ENCODE measurements around the gene FXYD3. TPM values are rescaled to one million over a fixed set of nuclear protein-coding genes. Genes with fewer than 3 reads are reported as not detected.

Gene FXYD3
- total and polyA plus RNA-seq, 2 of the 13 experiments (the other 11 are each of a cell fraction or from before 2014, with no cell fraction given): 4.9 TPM; not detected in 1

GRCh38 chr19:35135389-35135909 lies 19.8 kb downstream of the FXYD3 start (continued):
- no peak for TF ChIP-seq PAWR (CRISPR knock-in tag; IDR thresholded peaks at IDR 0.05; ENCODE audit: borderline replicate concordance)
- TF ChIP-seq ETV6 (CRISPR knock-in tag; conservative IDR thresholded peaks at IDR 0.05): no peak
- TF ChIP-seq SP2 (CRISPR knock-in tag; IDR thresholded peaks at IDR 0.05): no peak
- 0 out of 2 replicates have a peak, but pooled peaks have one; percentile 35 for TF ChIP-seq REL (CRISPR knock-in tag; conservative IDR thresholded peaks at IDR 0.05)
- peak; percentile 78; the same call in 1 of the 2 replicates for TF ChIP-seq MED1 (CRISPR knock-in tag; IDR thresholded peaks at IDR 0.05)
- no peak for TF ChIP-seq ZNF432 (CRISPR knock-in tag; IDR thresholded peaks at IDR 0.05; ENCODE audit: borderline replicate concordance)
- no peak for TF ChIP-seq ONECUT2 (CRISPR knock-in tag; IDR thresholded peaks at IDR 0.05)
- TF ChIP-seq, protein P1, sequence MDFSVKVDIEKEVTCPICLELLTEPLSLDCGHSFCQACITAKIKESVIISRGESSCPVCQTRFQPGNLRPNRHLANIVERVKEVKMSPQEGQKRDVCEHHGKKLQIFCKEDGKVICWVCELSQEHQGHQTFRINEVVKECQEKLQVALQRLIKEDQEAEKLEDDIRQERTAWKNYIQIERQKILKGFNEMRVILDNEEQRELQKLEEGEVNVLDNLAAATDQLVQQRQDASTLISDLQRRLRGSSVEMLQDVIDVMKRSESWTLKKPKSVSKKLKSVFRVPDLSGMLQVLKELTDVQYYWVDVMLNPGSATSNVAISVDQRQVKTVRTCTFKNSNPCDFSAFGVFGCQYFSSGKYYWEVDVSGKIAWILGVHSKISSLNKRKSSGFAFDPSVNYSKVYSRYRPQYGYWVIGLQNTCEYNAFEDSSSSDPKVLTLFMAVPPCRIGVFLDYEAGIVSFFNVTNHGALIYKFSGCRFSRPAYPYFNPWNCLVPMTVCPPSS (IDR thresholded peaks at IDR 0.05): no peak
- no peak for TF ChIP-seq E2F1 (CRISPR knock-in tag; IDR thresholded peaks at IDR 0.05)
- no peak for TF ChIP-seq ZNF256 (CRISPR knock-in tag; conservative IDR thresholded peaks at IDR 0.05)
- TF ChIP-seq, protein P2, sequence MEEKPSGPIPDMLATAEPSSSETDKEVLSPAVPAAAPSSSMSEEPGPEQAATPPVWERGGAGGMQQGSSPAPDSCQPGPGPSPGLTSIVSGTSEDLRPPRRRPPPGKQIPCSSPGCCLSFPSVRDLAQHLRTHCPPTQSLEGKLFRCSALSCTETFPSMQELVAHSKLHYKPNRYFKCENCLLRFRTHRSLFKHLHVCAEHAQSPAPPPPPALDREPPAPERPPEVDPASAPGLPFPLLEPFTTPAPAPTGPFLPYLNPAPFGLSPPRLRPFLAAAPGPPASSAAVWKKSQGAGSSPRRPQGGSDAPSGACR (CRISPR knock-in tag; IDR thresholded peaks at IDR 0.05): no peak
- TF ChIP-seq ZNF446 (CRISPR knock-in tag; IDR thresholded peaks at IDR 0.05): no peak
- TF ChIP-seq FIP1L1 (IDR thresholded peaks at IDR 0.05; ENCODE audit: borderline replicate concordance, insufficient read depth, low read depth, low read length): no peak
- no peak for TF ChIP-seq SNAPC4 (CRISPR knock-in tag; IDR thresholded peaks at IDR 0.05)
- TF ChIP-seq, protein P3, sequence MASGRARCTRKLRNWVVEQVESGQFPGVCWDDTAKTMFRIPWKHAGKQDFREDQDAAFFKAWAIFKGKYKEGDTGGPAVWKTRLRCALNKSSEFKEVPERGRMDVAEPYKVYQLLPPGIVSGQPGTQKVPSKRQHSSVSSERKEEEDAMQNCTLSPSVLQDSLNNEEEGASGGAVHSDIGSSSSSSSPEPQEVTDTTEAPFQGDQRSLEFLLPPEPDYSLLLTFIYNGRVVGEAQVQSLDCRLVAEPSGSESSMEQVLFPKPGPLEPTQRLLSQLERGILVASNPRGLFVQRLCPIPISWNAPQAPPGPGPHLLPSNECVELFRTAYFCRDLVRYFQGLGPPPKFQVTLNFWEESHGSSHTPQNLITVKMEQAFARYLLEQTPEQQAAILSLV (CRISPR knock-in tag; IDR thresholded peaks at IDR 0.05; ENCODE audit: borderline replicate concordance): no peak
- TF ChIP-seq HMG20A (CRISPR knock-in tag; IDR thresholded peaks at IDR 0.05; ENCODE audit: borderline replicate concordance): no peak; the same call in 1 of the 2 replicates
- no peak for TF ChIP-seq ZBTB37 (CRISPR knock-in tag; IDR thresholded peaks at IDR 0.05)
- TF ChIP-seq ZNF430 (CRISPR knock-in tag; IDR thresholded peaks at IDR 0.05): no peak
